Hindlimb muscle (tissue), 1 donor: ENCODE results near the gene SLC19A1. TPM values are rescaled to one million over a fixed set of nuclear protein-coding genes. Genes with fewer than 3 reads are reported as not detected.

Experiments
- DNase-seq: peaks from one replicate; pipeline ENCODE4 v3.0.0-alpha.2; 2013
- polyA plus RNA-seq: library from polyadenylated mRNA; unstranded; fragments of 120-200 nt; gene quantifications from one replicate; pipeline ENCODE4 v1.2.1, GENCODE V29; 2013; ENCODE audit not compliant: insufficient read length

Gene SLC19A1
- polyA plus RNA-seq, 1 donor, result 8.1 TPM

DNA sequence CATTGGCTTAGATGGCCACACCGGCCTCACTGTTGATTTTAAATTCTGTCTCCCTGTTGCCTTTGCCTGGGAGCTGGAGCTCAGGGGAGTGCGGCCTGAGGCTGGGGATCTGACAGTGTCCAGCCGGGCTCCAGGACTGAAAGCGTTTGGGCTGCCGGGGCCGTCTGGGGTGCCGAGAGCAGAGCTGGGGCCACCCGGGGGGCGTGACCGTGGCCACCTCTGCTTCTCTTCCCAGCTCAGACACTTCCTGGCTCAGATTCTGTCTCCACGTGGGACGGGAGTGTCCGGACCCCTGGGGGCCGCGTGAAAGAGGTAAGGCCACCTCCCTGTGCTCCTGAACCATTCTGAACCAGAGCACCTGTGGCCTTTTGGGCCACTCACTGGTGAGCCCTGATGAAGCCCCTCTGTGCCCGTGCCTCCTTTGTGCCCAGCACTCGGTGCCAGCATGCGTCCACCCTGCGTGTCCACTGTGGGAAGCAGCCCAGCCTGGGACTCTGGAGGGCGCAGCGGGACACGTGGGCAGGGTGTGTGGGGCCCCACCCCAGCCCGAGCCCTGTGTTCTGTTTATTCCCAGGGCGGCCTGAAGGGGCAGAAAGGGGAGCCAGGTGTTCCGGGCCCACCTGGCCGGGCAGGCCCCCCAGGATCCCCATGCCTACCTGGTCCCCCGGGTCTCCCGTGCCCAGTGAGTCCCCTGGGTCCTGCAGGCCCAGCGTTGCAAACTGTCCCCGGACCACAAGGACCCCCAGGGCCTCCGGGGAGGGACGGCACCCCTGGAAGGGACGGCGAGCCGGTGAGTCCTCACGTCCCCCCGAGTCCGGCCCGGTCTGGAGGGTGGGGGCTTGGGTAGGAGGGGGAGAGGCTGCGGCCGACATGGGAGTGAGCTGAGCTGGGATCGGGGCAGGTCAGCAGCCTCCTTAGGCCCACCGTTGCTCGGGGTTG, 64.8 kb downstream of the SLC19A1 start:
- DNase-seq, result no peak

DNA sequence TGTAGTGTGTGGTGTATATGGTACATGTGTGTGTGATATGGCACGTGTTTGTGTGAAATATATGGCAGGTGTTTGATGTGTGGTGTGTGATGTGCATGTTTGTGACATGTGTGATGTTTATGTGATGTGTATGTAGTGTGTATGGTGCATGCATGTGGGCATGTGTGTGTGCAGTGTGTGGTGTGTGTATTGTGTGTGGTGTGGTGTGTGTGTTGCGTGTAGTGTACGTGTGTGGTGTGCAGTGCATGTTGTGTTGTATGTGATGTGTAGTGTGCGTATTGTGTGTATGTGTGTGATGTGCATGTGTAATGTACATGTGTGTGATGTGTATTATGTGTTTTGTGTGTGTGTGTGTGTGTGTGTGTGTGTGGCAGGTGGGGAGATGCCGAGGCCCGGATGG, 65.7 kb downstream of the SLC19A1 start:
- no peak for DNase-seq

DNA sequence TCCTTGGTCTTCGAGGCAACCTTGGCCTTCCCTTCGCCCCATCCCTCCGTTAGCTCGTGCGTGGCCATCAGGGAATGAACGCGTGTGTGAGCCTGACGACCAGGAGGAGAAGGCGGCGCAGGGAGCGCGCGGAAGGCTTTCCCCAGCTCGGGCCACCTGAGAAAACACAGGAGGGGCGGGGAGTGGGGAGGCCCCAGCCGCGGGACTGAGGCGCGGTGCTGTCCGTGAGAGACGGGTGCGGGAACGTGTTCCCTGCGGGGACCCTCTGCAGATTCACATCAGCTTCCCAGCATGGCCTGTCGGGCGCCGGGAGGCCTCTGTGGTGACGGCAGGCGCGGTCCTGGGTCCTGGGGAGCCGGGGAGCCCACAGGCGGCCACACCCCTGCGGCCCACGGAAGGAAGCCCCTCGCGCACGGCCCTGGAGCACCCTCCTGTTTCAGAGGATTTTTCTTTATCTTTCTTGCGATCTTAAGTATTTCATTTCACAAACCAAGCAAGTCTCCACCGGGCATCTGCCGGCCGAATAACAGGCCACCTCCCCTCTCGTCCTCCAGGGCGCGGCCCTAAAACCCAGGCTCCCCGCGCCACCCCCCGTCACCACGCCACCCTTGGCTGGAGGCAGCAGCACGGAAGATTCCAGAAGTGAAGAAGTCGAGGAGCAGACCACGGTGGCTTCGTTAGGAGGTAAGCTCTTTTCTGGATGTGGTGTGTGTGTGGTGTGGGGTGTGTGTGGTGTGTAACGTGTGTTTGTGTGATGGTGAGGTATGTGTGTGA, 66.3 kb downstream of the SLC19A1 start:
- DNase-seq, result no peak

DNA sequence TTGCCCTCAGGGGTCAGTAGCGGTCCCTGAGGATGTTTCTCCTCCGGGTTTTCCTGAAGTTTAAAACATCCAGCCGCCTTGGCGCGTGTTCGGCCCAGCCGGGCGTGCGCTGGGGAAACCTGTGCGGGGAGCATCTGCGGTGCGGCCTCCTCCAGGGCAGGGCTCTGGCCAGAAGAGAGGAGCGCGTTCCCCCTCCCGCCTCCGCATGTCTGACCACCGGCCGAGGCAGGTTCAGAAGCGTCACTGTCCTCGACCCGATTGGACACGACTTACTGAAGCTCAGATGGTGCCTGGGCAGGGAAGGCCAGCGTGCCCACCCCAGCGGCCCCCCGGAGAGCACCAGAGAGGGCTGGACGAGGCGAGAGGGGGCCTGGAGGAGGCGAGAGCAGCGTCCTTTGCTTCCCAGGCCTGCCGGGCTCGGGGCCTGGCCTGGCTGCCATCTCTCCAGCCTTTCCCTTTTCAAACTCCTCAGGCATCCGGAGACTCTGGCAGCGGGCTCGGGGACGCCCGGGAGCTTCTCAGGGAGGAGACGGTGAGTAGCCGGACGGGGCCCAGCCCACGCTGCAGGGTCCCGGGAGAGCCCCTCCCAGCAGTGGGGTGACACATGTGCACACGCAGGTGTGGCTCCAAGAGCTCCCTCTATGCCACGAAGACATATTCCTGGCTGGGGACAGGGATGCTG, 67.1 kb downstream of the SLC19A1 start:
- no peak for DNase-seq

DNA sequence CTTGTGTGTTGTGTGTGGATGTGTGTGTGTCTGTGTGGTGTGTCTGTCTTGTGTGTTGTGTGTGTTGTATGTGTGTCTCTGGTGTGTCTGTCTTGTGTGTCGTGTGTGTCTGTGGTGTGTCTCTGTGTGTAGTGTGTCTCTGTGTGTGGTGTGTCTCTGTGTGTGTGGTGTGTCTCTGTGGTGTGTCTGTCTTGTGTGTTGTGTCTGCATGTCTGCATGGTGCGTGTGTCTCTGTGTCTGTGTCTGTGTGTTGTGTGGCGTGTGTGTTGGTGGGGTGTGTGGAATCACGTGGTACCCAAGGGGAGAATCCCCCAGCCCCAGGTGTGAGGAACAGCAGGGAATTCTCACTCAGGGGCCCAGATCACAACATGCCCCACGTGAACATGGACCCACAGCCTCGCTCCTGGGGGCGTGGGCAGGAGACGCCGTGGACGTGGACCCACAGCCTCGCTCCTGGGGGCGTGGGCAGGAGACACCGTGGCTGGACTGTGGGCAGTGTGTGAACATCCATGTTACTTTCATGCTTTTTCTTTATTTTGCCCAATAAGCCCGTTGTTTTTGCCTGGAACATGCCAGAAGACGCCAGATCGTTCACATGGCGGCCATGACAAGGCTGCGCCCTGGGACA, 67.8 kb downstream of the SLC19A1 start:
- no peak for DNase-seq

DNA sequence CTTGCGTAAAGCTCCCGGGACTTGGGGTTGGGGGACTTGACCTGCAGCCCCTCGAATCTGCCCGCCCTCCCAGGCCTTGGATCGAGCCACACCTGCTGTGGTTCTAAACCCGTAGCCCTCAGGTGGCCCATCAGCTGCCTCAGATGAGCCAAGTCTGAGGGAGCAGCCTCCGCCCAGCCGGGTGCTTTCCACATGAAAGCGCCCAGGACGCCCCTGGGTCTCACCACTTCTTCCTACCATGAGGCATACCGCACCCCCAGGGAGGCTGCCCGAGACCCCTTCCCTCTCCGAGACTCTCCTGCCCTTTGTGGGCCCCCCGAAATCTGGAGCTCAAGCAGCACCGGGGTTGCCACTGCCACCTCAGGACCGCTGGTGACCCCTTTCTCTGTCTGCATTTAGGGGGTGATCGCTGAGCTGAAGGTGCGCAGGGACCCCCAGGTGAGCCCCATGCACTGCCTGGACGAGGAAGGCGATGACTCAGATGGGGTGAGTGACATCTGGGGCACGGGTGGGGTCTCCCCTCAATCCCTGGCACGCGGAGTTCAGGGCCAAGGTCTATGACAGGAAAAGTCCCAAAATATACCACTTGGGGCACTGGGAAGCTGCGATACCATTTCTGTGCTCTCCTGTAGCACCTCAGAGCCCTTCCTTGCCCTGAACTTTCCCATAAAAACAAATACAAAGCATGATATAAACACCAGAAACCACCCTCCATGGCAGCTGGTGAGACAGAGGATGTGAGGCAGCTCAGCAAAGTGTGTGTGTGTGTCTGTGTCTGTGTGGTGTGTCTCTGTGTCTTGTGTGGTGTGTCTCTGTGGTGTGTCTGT, 68.5 kb downstream of the SLC19A1 start:
- DNase-seq, result no peak

DNA sequence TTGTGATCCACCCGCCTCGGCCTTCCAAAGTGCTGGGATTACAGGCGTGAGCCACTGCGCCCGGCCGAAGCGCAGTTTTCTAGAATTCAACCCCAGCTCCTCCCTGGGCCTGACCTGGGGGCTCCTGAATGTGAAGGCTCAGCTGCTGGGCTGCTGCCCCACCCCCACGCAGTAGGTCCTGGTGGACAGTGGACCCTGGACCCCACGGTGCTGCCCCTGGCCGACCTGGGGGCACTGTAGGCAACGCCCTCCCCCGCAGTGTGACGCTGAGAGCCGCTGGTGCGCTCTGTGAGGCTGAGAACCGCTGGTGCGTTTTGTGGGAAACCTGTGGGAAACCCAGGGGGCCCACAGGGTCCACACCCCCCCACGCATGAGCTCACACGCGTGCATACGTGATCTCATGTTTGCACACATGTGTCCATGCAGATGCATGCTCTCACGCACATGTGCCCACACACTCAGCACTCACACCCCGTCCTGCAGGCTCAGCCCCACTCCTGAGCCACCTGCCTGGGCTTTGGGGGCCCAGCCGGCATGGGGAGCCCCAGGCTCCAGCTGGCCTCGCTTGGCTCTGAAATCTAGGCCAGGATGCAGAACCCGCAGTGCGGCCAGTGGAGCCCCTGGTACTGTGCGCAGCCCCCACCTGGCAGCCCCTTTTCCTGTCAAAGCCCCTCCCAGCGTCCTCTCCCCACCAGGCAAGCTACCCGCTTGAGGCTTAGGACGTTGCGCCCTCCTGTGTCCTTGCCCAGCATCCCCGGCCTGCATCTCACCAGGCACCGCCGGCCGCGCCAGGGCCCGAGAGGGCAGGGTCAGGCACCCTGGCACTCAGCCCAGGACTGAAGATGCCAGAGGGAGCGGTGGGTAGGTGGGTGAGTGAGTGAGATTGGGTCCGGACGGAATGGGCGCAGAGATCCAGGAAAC, 69.5 kb downstream of the SLC19A1 start:
- no peak for DNase-seq

DNA sequence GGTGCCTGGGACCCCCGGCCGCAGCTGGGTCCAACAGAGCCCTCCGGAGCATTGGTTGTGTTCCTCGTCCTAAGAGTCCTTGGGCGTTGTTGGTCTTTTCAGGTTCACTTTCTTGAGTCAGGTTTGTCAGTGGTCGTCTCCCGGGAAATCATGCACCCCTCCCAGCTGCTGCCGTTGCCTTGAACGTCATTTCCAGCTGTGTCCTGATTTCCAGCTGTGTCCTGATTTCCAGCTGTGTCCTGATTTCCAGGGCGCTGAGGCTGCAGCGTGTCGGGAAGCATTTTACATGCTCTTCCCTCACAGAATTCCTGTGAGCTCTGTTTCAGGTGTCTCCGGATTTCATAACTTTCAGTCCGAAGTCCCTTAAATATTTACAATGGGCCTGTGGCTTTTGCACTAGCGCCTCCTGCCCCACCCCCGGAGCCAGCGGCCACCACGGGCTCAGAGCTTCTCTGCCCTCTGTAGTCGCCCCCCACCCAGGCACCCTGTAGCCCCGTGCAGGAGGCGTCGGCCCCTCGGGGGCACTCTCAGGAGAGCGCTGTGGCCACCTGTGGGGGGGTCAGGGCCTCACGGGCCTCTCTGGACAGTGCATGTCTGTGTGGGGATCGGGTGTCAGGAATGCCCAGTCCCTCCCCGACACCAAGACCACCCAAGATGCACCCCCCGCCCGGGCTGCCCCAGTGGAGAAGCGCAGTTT, 70.6 kb downstream of the SLC19A1 start:
- DNase-seq, result peak; percentile 89

DNA sequence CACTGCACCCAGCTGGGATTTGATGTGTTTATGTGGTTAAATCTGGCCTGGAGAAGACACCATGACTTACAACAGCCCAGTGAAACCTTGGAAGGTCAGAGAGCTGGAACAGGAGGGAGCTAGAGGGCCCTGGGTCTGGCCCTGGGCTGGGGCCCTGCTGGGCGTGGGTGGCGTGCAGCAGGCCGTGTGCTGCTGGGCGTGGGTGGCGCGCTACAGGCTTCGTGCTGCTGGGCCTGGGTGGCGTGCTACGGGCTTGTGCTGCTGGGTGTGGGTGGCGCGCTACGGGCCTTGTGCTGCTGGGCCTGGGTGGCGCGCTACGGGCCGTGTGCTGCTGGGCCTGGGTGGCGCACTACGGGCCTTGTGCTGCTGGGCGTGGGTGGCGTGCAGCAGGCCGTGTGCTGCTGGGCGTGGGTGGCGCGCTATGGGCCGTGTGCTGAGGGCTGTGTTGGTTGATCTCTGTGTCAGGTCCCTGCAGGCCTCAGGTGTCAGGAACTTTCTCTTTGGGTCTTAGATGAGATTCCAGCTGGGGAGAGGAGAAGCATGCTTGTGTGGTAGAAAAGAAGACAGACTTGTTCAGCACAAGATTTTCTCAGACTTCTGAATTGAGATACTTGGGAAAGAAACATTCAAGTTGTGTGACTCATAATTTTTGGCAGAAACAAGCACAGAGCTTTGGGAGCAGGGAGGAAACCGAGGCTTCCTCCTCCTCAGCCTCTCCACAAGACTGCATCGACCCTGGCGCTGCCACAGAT, 71.3 kb downstream of the SLC19A1 start:
- no peak for DNase-seq

DNA sequence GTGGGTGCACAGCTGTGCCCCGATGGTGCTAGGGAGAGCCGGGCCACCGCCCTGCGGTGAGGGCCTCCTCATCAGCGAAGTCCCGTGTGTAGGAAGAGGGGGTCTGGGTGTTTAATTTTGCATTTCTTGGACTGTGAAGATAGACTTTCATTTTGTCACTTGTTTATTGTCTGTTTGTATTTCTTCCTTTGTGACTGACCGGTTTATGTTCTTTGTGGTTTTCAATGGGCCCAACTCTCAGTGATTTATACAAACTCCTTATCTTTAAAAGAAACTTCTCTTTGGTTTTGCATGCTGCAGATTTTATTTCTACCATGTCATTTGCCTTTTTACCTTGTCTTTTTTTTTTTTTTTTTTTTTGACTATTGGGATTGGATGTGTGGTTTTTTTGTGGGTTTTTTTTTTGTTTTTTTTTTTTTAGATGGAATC, 72.1 kb downstream of the SLC19A1 start:
- DNase-seq, result no peak

DNA sequence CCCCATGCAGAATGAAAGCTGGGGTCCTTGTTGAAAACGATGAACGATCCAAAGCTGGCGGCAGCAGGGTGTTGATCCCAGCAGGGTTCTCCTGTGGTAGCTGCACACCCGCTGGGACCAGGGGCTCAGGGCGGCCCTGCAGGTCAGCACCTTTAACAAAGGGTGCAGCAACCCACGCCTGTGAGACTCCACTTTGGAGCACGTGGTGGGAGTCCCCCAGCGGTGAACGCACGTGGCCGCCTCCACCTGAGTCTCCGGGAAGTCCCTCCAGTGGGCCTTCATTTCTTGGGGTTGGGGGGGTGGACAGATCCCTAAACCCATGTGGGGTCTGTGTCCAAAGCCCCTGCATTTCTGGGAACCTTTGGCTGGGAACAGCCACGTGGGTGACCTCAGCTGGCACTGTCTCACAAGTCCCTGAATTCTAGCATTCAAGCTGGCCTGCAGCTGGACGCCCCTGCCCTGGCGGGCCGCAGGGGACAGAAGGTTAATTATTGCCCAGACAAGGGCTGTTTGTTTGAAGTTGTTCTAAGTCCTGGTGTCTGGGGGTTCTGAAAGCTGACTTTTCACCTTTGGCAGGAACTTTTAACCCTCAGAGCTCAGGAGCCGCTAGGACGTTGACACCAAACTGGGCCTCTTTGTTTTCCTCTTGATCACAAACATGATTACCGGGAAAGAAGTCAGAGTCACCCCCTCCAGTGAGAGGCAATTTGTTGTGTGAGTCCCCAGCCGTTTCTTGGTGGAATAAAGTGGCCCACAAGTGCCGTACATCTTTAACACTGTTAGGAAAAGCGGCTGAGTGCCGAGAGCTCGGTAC, 72.8 kb downstream of the SLC19A1 start:
- DNase-seq, result no peak

DNA sequence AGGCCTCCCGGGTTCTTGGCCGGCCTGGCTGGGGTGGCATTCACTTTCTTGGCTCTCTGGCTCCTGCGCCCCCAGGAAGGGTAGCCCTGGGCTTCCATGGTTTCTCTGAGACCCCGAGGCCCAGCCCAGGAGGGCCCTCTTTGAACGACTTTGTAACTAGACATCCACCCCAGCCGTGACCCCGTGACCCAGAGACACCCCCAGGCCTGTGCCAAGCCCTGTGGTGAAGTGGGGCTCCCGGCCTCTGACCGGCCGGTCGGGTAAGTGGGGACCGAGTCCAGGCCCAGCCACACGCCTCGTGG, 73.3 kb downstream of the SLC19A1 start:
- DNase-seq, result no peak

DNA sequence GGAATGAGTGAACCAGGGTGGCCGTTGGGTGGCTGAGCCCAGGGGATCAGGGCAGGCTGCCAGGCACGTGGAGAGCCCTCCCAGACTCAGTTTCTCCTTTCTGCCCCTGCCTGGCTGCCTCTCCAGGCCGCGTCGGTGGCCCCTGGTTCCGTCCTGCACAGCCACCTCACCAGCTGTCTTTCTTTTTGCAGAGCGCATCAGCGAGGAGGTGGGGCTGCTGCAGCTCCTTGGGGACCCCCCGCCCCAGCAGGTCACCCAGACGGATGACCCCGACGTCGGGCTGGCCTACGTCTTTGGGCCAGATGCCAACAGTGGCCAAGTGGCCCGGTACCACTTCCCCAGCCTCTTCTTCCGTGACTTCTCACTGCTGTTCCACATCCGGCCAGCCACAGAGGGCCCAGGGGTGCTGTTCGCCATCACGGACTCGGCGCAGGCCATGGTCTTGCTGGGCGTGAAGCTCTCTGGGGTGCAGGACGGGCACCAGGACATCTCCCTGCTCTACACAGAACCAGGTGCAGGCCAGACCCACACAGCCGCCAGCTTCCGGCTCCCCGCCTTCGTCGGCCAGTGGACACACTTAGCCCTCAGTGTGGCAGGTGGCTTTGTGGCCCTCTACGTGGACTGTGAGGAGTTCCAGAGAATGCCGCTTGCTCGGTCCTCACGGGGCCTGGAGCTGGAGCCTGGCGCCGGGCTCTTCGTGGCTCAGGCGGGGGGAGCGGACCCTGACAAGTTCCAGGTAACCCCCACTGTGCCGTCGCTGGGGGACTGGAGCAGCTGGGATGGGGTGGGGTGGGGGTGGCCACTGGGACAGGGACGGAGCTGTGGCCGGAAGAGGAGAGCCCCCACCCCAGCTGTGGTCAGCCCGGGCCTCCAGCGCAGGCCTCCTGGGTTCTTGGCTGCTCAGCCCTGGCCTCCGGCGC, 73.9 kb downstream of the SLC19A1 start:
- DNase-seq, result no peak

DNA sequence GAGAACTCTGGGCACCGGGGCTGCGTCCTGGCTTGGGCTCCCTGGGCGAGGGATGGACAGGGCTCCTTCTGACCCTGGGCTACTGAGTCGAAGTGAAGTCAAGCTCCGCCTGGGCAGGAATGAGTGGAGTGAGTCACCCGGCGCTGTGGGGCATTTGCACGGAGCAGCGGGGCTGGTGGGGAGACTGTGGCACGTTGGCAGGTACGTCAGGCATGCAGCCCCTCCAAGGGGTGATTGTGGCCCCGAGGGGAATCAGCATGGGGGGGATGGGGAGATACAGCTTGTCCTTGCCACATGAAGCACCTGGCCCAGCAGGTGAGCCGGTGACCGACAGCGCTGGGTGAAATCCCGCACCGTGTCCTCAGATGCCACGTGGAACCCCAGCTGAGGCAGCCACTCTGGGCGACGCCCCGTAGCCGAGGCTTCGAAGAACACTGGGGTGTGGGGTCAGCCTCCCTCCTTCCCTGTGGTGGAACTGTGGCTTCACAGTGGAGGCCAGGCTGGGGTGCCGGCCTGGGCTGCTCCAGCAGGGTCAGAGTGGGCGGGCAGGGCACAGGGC, 74.9 kb downstream of the SLC19A1 start:
- no peak for DNase-seq

DNA sequence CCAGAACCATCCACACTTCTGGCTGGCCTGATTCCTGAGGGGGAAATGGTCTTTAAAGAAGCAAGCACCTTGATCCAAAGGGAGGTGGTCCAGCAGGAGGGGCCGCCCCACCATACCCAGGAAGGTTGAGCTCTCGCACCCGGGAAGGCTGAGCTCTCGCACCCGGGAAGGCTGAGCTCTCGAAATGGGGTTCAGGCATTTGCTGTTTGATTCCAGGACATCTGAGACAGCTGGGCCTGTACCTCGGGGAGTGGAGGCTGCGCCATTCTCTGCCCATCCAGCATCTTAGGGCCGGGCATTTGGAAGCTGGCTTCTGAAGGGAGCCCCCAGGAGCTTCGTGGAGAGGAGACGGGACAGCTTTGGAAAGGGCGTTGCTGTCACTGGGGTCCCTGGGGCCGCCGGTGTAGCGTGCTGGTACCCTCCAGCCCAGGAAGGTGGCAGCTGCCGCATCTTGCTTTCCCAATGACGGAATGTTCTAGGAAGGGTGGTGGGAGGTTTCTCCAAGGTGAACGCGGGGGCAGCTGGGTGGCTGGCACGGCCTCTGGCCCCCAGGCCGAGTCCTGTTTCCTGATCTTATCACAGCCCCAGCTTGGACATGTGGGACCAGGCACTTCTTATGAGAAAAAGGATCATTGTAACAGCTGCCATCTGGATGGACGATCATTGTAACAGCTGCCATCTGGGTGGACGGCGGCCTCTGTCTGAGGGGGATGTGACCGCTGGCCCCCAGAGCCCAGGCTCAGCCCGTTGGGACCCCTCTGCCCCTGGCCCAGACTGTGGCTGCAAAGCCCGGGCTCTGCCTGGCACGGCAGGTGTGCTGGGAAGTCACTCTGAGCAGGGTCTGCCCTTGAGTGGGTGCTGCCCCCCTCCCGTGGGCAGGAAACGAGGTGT, 75.7 kb downstream of the SLC19A1 start:
- no peak for DNase-seq
